Upper lobe of right lung (tissue), 1 donor: Measurements from ENCODE around the gene TBK1. TPM values are rescaled to one million over a fixed set of nuclear protein-coding genes. Genes with fewer than 3 reads are reported as not detected.
A peak's percentile ranks its signal among the peaks of the same experiment; 100 is the strongest.

ENCODE experiments used
- ATAC-seq: fragments of 200-7000 bp; cut with Tn5 transposase; one replicate; pipeline ENCODE4 v1.9.1; 2020; ENCODE audit warnings: mild to moderate bottlenecking, moderate library complexity
- DNase-seq: peaks from one replicate; pipeline ENCODE4 v3.0.0-alpha.2; 2020
- H3K27ac ChIP-seq: fragments of 200-600 bp; one replicate; pipeline ENCODE4 v1.8.0; 2022
- H3K27me3 ChIP-seq: fragments of 200-600 bp; one replicate; pipeline ENCODE4 v1.8.0; 2022; ENCODE audit warnings: mild to moderate bottlenecking
- H3K36me3 ChIP-seq: fragments of 200-600 bp; one replicate; pipeline ENCODE4 v1.8.0; 2022
- H3K4me1 ChIP-seq: fragments of 200-600 bp; one replicate; pipeline ENCODE4 v1.8.0; 2022
- H3K4me3 ChIP-seq: fragments of 200-600 bp; one replicate; pipeline ENCODE4 v1.8.0; 2022; ENCODE audit warnings: mild to moderate bottlenecking
- H3K9me3 ChIP-seq: fragments of 200-600 bp; one replicate; pipeline ENCODE4 v1.8.0; 2022
- intact Hi-C: fragments of 100-400 bp; cut with DNase I; formaldehyde crosslinking; loops from one replicate; pipeline ENCODE4 v1.11.0; 2022
- total RNA-seq: library from RNA; stranded (reverse); fragmentation: NEBNext Ultra II Directional; extraction: Animal tissue kit (Norgen Biotek cat#: 25700); gene quantifications from one replicate; pipeline ENCODE4 v1.2.1, GENCODE V29; 2021
- TF ChIP-seq, protein P1 (sequence below): fragments of 200-600 bp; IDR thresholded peaks from one replicate; pipeline ENCODE4 v1.8.0; 2022; ENCODE audit warnings: antibody characterized with exemption
- donor health status: DM: no; HTN: yes; CAD: no; lungs with severe emphysema.

TBK1 gene
- total RNA-seq, 1 donor from 2014 or later = 28.2 TPM

DNA sequence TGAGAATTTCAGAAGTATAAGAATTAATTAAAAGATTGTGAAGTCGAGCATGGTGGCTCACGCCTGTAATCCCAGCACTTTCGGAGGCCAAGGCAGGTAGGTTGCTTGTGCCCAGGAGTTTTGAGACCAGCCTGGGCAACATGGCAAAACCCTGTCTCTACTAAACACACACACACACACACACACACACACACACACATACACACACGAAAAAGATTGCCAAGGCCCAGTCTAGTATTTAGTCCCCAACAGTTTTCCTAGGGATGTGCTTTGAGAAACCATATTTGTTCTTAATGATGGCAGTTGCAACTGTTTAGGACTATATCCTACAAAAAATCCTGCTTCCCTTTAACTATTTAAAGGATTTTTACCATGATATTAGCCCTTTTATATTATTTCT lies 6.0 kb downstream of the TBK1 start:
- intact Hi-C loops = no loop called here
- peaks cover 36% of the 10 kb centered on the region for H3K4me1 ChIP-seq

DNA sequence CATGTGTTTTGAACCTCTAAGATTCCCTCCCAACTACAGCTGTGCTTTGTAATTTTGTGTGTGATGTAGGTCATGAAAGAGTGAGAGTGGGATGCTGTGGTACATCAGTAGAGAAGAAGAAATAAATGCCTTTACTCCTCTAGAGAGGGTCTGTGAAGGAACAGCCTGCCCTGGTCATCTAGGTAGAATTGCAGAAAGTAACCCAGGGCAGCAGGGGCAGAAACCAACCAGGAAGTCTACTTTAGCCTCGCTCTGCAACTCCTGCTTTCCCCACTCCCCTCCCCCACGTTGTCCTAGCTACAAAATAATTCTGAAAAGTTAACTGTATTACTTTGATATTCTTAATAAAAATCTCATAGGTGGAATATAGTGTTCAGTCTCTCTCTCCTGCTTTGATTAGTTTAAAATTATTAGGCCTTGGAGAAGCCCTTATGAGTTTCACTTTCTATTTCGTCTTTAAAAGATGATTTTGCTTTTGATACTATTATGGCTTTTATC lies 7.5 kb downstream of the TBK1 start:
- DNase-seq = no peak

More for the DNA sequence above, 6.0 kb downstream of the TBK1 start:
- Histone ChIP-seq H3K36me3 (peaks cover 33% of the 10 kb centered on the region), H3K9me3 (no peaks in the 10 kb centered on the region), H3K27ac (no peak overlapping the region), H3K4me3 (no peak overlapping the region), H3K27me3 (no peaks in the 10 kb centered on the region)
- DNase-seq (no peak), ATAC-seq (no peak)
- TF ChIP-seq, protein P1, sequence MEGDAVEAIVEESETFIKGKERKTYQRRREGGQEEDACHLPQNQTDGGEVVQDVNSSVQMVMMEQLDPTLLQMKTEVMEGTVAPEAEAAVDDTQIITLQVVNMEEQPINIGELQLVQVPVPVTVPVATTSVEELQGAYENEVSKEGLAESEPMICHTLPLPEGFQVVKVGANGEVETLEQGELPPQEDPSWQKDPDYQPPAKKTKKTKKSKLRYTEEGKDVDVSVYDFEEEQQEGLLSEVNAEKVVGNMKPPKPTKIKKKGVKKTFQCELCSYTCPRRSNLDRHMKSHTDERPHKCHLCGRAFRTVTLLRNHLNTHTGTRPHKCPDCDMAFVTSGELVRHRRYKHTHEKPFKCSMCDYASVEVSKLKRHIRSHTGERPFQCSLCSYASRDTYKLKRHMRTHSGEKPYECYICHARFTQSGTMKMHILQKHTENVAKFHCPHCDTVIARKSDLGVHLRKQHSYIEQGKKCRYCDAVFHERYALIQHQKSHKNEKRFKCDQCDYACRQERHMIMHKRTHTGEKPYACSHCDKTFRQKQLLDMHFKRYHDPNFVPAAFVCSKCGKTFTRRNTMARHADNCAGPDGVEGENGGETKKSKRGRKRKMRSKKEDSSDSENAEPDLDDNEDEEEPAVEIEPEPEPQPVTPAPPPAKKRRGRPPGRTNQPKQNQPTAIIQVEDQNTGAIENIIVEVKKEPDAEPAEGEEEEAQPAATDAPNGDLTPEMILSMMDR = no peak

DNA sequence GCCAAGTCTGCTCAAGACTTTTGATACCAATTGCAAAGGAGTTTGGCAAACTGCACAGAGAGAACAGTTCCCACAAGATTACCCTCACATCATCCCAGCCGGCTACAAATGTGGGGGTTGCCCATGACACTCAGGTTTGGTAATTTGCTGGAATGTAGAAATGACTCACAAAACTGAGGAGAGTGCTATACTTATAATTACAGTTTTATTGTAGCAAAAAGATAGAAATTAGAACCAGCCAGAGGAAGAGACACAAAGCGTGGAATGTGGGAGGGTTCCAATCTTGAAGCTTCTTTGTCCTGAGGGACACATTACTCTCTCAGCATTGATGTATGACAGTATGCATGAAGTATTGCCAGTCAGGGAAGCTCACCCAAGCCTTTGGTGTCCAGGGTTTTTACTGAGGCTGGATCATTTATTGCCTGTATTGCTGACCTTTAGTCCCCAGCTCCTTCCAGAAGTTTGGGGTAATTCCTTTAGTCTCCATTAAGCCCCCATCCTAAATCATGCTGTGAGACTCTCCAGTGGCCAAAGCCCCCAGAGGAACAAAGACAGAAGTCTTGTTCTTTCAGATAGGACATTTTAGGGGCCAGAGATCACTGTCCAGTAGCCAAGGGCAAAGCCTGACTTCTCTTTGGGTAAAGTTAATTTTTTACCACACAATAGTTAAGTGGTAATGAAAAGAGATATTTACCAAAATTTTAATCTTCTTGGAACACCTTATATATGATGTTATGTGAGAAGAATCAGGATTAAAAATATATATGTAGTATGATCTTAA lies 9.9 kb downstream of the TBK1 start:
- TF ChIP-seq, protein P1 = no peak
- no peak overlapping the region for H3K4me3 ChIP-seq
- no peak for ATAC-seq
- peaks cover 64% of the 10 kb centered on the region for H3K36me3 ChIP-seq
- no peak for DNase-seq
- peaks cover 16% of the 10 kb centered on the region for H3K4me1 ChIP-seq
- no peaks in the 10 kb centered on the region for H3K9me3 ChIP-seq
- H3K27ac ChIP-seq = no peak overlapping the region
- no peaks in the 10 kb centered on the region for H3K27me3 ChIP-seq
- intact Hi-C loops = no loop called here

More for the DNA sequence above, 7.5 kb downstream of the TBK1 start:
- H3K9me3 ChIP-seq = no peaks in the 10 kb centered on the region
- H3K27ac ChIP-seq = peak overlapping the region; percentile 49
- peaks cover 24% of the 10 kb centered on the region for H3K4me1 ChIP-seq
- TF ChIP-seq, protein P1 = no peak
- intact Hi-C loops = no loop called here
- H3K27me3 ChIP-seq = no peaks in the 10 kb centered on the region
- peak overlapping the region; percentile 30 for H3K4me3 ChIP-seq
- ATAC-seq = peak; percentile 61
- H3K36me3 ChIP-seq = peaks cover 42% of the 10 kb centered on the region

DNA sequence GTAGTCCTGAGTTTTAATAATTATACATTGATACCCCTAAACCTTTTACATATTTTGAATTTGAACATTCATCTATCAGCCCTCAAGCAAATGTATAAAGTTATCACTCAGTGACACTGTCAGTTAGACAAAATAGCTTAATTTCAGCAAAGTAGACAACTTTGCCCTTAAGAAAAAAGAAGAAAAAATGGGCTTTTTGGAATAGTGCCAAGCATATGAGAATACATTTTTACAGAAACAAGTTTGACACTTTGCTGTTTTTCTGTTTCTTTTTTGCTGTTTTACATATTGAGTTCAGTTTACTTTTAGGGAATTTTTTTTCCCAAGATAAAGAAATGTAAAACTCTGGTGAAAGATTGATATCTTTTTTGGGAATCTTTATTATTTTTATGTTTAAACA lies 14.3 kb downstream of the TBK1 start:
- no peaks in the 10 kb centered on the region for H3K9me3 ChIP-seq
- ATAC-seq = no peak
- peaks cover 89% of the 10 kb centered on the region for H3K36me3 ChIP-seq
- no peaks in the 10 kb centered on the region for H3K4me1 ChIP-seq
- no peak for DNase-seq
- no peak overlapping the region for H3K4me3 ChIP-seq
- H3K27me3 ChIP-seq = no peaks in the 10 kb centered on the region
- TF ChIP-seq, protein P1 = no peak
- intact Hi-C loops = no loop called here
- H3K27ac ChIP-seq = no peak overlapping the region

DNA sequence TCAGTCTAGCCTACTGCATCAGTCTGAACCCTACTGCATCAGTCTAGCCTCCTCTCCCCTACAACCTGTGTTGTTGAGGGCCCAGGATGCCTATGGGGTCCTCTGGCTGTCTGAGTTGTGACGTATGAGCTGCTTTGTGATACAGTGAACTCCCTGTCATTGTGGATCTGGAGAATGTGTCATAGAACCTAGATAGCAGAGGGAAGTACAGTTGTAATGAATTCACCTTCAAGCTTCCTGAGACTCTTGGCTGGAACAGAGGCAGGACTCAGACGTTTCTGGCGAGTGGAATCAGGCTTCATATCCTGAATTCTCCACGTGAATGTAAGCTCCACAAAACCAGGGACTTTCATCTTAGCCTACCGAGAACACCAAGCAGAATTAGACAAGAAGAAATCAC lies 17.0 kb downstream of the TBK1 start:
- Histone ChIP-seq H3K36me3 (peaks cover 97% of the 10 kb centered on the region), H3K4me1 (no peaks in the 10 kb centered on the region), H3K27ac (no peak overlapping the region), H3K4me3 (no peak overlapping the region), H3K9me3 (no peaks in the 10 kb centered on the region), H3K27me3 (no peaks in the 10 kb centered on the region)
- intact Hi-C loops = no loop called here
- ATAC-seq (no peak), DNase-seq (no peak)
- TF ChIP-seq, protein P1 = no peak
